ENCODE data around the gene H6PD.

H6PD gene

DNA sequence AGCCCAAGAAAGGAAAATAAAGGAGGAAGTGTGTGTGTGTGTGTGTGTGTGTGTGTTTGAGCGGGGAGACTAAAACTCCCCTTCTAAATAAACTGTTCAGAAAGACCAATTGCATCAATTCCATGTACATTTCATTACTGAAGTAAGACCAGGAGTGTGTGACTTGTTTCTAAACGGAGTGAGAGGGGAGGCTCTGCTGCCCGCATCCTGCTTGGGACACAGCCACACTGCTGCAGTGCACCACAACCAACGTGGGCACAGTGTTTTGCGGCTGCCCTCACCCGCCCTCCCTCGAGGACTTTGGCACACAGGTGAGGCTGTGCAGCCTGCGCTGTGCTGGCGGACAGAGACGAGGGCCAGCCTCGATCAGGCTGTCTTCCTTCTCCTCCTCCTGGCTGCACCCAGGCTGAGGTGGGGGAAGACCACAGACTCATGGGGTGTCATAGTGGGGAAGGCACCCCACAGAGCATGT is 31.0 kb upstream of the H6PD start:
- Histone ChIP-seq H3K4me3 (ENCODE audit: low read depth, low read length) (no peak overlapping the region), H3K9me3 (no peaks in the 10 kb centered on the region), H3K27me3 (peaks cover 46% of the 10 kb centered on the region), H3K36me3 (no peaks in the 10 kb centered on the region), H3K4me1 (no peaks in the 10 kb centered on the region)
- no peak for DNase-seq
- no peak for TF ChIP-seq CTCF (IDR thresholded peaks at IDR 0.05; ENCODE audit: low read depth, low read length)

GRCh38 chr1:9204156-9204720 is 30.3 kb upstream of the H6PD start:
- peaks cover 43% of the 10 kb centered on the region for H3K27me3 ChIP-seq
- H3K4me3 ChIP-seq (ENCODE audit: low read depth, low read length) = no peak overlapping the region
- no peaks in the 10 kb centered on the region for H3K36me3 ChIP-seq

DNA sequence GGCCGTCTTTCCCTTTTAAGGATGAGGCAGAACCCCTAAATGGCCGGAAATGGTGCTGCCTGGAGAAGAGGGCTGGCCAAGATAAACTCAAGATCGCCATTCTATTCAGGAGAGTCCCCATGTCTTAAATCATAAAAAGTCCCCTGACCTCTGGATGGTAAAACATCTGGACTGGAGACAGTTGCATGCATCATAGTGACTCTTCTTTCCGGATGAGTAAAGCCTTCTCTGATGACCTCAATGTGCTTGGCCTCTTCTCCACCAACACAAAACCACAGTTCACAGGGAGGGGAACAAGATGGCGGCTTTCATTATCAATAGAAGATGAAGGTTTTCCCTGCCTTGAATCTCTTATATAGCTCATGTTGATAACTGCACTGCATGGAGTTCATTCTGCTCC is 27.5 kb upstream of the H6PD start:
- H3K27me3 ChIP-seq = peaks cover 20% of the 10 kb centered on the region
- TF ChIP-seq CTCF (IDR thresholded peaks at IDR 0.05; ENCODE audit: low read depth, low read length) = no peak
- no peaks in the 10 kb centered on the region for H3K4me1 ChIP-seq
- no peaks in the 10 kb centered on the region for H3K9me3 ChIP-seq
- H3K36me3 ChIP-seq = no peaks in the 10 kb centered on the region
- no peak for DNase-seq
- no peak overlapping the region for H3K4me3 ChIP-seq (ENCODE audit: low read depth, low read length)

More at GRCh38 chr1:9204156-9204720, 30.3 kb upstream of the H6PD start:
- no peaks in the 10 kb centered on the region for H3K4me1 ChIP-seq
- no peak for TF ChIP-seq CTCF (IDR thresholded peaks at IDR 0.05; ENCODE audit: low read depth, low read length)
- no peaks in the 10 kb centered on the region for H3K9me3 ChIP-seq
- DNase-seq = no peak

- no peak overlapping the region for H3K4me3 ChIP-seq (ENCODE audit: low read depth, low read length)
- TF ChIP-seq CTCF (IDR thresholded peaks at IDR 0.05; ENCODE audit: low read depth, low read length) = no peak
- no peaks in the 10 kb centered on the region for H3K9me3 ChIP-seq
- H3K27me3 ChIP-seq = peaks cover 15% of the 10 kb centered on the region
- no peak for DNase-seq
- no peaks in the 10 kb centered on the region for H3K4me1 ChIP-seq
- H3K36me3 ChIP-seq = no peaks in the 10 kb centered on the region
Observed at GRCh38 chr1:9207715-9208114, 26.9 kb upstream of the H6PD start.

- no peaks in the 10 kb centered on the region for H3K27me3 ChIP-seq
- no peak for DNase-seq
- H3K9me3 ChIP-seq = no peaks in the 10 kb centered on the region
Observed at GRCh38 chr1:9211291-9211811, 23.2 kb upstream of the H6PD start.

More at GRCh38 chr1:9211291-9211811, 23.2 kb upstream of the H6PD start:
- TF ChIP-seq CTCF (IDR thresholded peaks at IDR 0.05; ENCODE audit: low read depth, low read length) = no peak
- no peak overlapping the region for H3K4me3 ChIP-seq (ENCODE audit: low read depth, low read length)
- H3K4me1 ChIP-seq = no peaks in the 10 kb centered on the region
- no peaks in the 10 kb centered on the region for H3K36me3 ChIP-seq
